SH-SY5Y (cell line): ENCODE results near the gene CHORDC1.

ENCODE experiments used
- GATA2 ChIP-seq: IDR thresholded peaks from 2 replicates; pipeline ENCODE4 v1.6.1; 2011; ENCODE audit warnings: mild to moderate bottlenecking, low read depth, low read length
- GATA3 ChIP-seq: IDR thresholded peaks from 2 replicates; pipeline ENCODE4 v1.6.1; 2011; ENCODE audit warnings: low read depth, mild to moderate bottlenecking, low read length, moderate library complexity

The CHORDC1 gene

DNA sequence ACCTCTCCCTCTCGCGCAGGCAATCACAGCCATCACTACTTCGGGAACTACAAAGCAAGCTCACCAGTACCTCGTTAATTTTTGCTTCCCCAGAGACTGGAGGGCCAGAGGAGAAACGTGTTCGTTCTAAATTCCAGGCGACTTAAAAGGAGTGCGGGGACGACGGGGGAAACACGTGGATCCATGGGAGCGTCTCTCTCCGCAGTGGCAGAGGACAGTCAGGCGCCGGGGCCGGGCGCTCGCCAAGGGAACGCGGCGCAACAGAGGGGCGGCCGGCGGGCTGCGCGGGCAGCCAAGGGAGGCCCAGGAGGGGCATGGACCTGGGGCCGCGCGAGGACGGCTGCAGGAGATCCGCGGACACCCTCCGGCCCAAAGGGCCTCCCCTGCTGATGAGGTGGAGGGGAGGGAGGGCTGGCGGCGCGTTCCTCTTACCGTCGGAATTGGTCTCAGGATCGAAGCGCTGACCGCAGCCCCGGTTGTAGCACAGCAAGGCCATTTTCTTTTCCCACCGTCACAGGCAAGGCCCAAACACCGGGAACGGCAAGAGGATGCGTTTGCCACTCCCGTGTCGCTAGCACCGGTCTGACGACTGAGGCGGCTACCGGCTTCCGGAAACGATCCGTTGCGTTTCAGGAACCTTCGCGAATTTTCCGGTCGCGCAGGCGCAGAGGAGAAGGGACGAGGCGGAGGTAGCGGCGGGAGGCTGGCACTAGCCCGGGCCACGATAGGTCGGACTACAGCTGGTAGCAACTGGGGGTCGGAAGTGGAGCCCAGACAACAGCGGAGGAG is at the start of gene CHORDC1:
CHORDC1 (minus strand) TSS at position 591 of the 789 bp plus-strand sequence; CDS start at position 496, 95 bp downstream.
- TF ChIP-seq GATA3 (no peak), GATA2 (no peak)

DNA sequence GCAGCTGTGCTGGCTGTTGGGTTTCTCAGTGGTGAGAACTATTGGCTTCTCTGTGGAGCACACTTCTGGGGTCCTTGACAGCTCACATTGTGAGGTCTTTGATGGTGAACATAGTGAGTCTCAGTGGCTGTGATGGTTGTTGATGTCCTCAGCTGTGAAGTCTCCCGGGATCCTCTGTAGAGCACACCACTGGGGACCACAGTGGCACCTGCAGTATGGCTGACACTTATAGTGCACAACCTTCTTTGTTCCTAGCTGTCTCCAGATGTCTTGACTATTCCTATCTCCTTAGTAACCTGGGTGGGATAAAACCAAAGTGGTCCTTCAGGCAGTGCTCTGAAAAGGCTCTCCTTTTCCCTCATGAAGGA is 34.3 kb upstream of the CHORDC1 start:
- TF ChIP-seq GATA3 (no peak), GATA2 (no peak)

DNA sequence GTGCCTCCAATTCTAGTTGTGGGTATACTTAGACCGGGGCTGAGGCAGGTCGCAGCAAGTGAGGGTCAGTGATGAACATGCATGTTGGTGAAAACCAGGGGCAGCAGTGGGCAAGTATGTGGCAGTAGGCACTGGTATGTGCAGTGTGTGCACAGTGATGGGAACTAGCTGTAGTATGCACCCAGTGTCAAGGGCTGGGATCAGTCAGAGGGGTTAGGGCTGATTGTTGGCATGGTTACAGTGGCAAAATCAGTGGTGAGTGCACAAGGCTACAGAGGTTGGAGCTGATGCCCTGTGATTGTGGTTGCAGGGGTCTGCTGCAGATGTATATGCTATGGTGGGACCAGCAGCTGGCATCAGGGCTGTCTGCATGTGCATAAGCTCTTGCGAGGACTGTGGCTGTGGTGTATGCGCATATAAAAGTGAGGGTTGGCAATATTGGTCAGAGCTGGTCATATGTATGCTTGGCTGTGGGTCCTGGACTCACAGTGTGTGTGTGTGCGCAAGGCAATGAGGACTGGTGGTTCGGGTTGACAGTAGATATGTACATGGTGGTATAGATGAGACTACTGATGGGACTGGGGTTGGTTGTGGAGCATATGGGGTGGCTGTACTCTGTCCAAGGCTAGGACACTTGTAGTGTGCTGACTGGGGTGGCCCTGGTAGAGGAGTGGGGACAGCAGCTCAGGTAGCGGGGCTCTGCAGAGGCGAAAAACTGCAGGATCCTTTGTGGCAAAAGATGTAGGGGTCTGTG is 33.7 kb upstream of the CHORDC1 start:
- TF ChIP-seq GATA3: no peak
- TF ChIP-seq GATA2: no peak

DNA sequence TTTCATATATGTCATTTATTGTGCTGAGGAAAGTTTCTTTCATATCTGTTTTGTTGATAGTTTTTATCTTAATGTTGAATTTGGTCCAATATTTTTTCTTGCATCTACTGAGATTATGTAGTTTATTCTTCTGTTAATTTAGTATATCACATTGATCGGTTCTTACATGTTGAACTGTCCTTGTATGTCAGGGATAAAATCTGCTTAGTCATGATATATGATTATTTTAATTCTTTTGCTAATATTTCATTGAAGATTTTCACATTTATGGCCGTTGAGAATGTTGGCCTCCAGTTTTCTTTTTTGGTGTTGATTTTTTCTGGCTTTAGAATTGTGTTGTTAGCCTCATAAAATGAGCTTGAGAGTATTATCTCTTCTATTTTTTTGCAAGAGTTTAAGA is 31.2 kb upstream of the CHORDC1 start:
- no peak for TF ChIP-seq GATA3
- no peak for TF ChIP-seq GATA2

DNA sequence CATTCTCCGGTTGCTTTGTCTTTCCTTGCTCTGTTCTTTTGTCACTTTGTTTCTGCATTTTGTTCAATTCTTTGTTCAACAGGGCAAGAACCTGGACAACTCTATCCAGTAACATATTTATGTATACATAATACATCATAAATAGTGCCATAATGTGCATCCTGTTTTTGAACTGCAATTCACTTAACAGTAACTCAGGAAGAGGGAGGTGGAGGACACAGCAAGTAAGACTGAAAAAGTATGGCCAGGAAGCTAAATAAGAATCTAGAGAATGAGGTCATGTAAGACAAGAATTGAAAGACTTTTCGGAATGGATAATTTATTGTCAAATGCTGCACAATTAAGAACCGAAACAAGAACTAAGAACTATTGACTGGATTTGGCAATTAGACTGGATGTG is 29.2 kb upstream of the CHORDC1 start:
- TF ChIP-seq GATA3: no peak
- no peak for TF ChIP-seq GATA2

DNA sequence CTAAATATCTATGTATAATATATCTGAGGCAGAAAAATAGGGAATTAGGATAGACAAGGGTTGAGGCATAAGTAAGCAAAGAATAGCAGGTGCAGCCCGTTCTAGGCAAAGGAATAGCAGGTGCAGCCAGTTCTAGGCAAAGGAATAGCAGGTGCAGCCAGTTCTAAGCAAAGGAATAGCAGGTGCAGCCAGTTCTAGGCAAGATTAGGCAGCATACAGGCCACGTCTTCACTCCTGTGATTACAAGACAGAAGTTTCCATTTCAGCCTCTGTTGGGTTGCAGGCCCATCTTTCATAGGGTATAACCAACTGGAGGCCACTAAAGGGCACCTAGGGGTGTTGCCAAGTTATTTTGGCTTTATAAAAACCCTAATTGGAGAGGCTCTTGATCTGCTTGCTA is 28.8 kb upstream of the CHORDC1 start:
- no peak for TF ChIP-seq GATA3
- no peak for TF ChIP-seq GATA2

DNA sequence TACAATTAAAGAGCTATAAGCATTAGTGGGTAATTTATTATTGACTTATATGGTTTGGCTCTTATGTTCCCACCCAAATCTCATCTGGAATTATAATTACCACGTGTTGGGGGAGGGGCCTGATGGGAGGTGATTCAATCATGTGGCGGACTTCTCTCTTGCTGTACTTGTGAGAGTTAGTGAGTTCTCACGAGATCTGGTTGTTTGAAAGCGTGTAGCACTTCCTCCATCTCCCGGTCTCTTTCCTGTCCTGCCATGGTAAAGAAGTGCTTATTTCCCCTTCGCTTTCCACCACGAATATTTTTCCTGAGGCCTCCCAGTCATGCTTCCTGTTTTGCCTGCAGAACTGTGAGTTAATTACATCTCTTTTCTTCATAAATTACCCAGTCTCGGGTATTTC is 28.1 kb upstream of the CHORDC1 start:
- no peak for TF ChIP-seq GATA3
- TF ChIP-seq GATA2: no peak

DNA sequence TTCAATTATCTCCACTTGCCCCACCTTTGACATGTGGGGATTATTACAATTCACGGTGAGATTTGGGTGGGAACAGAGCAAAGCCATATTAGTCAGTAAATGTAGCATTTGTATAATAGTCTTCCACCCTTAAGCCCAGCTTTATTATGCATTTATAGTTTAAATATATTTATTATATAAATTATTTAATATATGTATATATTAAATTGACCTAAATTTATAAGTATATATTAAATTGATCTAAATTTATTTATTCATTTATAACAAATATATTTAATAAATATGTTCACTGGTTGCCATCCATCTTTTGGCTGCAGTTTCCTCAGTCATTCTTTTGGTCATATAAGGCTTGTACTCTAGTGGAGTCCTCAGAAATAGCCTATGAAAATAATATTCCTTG is 23.6 kb upstream of the CHORDC1 start:
- no peak for TF ChIP-seq GATA2
- TF ChIP-seq GATA3: no peak

DNA sequence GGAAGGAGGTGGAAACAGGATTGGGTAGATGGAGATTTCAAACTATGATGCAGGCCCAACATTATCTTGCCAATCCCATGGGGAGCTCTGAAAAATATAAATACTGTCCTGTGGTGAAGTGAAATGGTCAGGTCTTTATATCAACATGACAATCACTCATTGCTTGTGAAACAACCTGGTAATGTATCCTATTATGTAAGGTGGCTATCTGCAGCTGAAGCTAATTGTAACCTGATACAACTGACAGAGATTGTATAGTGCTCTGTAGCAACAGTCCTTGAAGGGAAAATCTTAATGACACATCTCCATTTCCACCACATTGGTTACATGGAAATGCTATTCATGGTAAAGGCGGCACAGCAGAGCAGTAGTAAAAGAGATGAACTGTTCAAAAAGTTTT is 20.7 kb upstream of the CHORDC1 start:
- TF ChIP-seq GATA3: no peak
- TF ChIP-seq GATA2: no peak

DNA sequence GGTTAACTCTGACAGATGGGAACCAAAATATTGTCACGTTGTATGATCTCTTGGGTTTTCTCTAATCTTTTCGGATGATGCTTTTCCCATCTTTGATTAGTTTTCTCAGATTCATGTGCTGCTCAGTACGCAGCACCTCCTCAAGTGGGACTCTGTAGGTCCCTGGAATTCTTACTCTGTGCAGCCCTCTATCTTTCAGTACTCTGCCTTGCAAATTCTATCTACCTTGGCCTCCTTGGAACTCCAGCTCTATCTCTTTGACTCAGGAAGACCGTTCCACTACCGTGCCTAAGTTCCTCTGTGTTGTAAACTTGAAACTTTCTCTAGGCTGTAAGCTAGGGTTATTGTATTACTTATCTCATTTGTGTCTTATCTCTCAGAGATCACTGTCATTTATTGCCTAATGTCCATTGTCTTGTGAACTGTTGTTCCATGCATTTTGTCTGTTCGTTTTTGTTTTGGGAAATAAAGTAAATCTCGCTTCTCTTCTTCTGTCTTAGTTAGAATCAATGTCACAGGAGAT is 20.1 kb upstream of the CHORDC1 start:
- TF ChIP-seq GATA3 (no peak), GATA2 (no peak)

DNA sequence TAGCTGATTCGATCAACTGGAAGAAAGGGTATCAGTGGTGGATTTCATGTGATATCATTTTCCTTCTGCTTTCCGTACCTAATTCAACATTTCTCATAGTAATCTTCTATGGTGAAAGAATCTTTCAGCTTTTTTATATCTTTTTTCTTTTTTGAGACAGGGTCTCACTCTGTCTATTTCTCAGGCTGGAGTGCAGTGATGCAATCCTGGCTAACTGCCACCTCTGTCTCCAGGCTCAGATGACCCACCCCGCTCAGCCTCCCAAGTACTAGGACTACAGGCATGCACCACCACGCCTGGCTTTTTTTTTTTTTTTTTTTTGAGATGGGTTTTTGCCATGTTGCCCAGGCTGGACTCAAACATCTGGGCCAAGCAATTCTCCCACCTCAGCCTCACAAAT is 18.6 kb upstream of the CHORDC1 start:
- TF ChIP-seq GATA2: no peak
- no peak for TF ChIP-seq GATA3

DNA sequence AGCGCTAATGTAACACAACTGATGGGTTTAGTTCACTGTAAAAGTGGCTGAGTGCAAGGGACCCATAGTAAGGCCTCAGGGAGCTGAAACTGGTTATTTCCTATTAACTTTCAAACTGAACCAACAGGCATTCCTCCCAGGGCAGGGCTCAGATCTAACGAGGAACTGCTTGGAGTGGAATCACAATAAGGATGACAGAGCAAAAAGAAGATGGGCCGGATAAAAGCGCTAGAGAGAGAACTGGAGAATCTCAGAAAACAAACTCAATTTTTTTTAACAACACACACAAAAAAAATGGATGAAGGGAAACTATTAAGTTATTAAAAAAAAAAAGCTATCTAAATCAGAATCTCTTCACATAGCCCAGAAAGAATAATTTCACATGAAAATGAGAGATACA is 14.2 kb upstream of the CHORDC1 start:
- no peak for TF ChIP-seq GATA3
- TF ChIP-seq GATA2: no peak

DNA sequence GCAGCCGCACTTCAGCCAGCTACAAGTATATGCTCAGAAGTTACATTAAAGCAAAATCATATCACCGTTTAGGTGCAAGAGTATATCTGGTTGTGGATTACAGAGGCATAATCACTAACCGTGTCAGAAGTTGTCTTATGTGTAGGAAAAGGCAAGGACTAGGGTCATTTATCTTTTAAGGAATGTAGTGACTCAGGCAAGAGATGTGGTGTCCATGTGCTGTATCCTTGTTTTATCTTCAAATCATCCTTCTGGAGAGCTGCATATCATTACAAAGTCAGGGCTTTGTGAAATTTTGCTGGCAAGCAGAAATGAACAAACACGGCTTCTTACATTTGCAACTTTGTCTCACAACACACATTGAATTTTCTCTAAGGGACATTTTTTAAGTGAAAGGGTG is 12.7 kb upstream of the CHORDC1 start:
- TF ChIP-seq GATA2 (no peak), GATA3 (no peak)

DNA sequence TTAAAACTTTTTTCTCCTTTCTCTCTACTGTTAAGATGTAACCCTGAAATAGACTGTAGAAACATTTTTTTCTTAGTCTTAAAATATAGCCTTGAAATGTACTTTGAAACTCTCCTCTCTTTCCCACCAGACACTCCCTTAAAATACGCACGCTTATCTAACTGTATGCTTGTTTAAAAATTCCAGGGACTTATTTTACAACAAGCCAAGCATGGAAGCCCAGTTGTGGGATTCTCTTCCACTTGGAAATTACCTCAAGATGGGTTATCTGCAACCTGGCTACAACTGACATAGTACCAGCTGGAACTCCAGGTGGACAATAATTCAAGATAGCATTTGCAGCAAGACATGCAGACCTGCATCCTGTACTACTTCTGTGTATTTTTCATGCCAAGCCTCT is 12.1 kb upstream of the CHORDC1 start:
- TF ChIP-seq GATA3: no peak
- no peak for TF ChIP-seq GATA2

DNA sequence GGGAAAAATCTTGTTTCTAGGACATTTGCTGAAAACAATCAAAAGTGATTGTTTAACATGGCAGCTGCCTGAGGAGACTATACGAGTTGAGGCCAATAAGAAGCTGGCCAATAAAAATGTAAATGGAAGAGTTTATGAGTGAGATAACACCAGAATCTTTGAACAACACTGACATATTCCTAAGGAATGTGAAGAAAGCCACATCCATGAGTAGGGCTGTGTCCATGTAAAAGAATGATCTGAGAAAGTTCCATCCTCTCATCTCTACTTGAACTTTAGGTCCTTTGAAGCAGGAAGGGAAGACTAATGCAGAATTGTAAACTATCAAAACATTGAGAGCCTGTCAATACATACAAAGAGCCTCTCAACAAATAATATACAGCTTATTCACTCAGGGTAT is 6.9 kb upstream of the CHORDC1 start:
- no peak for TF ChIP-seq GATA3
- TF ChIP-seq GATA2: no peak
